ENCODE data around the gene COA8. TPM values are rescaled to one million over a fixed set of nuclear protein-coding genes. Genes with fewer than 3 reads are reported as not detected.
A peak's percentile ranks its signal among the peaks of the same experiment; 100 is the strongest.
"Not testable (repeated sequence)": the region's sequence is repeated elsewhere in the genome, so short reads cannot be mapped to it uniquely, and the experiment has no call there.

COA8 gene
- polyA plus RNA-seq, 1 donor from 2014 or later: 67.9 TPM

DNA sequence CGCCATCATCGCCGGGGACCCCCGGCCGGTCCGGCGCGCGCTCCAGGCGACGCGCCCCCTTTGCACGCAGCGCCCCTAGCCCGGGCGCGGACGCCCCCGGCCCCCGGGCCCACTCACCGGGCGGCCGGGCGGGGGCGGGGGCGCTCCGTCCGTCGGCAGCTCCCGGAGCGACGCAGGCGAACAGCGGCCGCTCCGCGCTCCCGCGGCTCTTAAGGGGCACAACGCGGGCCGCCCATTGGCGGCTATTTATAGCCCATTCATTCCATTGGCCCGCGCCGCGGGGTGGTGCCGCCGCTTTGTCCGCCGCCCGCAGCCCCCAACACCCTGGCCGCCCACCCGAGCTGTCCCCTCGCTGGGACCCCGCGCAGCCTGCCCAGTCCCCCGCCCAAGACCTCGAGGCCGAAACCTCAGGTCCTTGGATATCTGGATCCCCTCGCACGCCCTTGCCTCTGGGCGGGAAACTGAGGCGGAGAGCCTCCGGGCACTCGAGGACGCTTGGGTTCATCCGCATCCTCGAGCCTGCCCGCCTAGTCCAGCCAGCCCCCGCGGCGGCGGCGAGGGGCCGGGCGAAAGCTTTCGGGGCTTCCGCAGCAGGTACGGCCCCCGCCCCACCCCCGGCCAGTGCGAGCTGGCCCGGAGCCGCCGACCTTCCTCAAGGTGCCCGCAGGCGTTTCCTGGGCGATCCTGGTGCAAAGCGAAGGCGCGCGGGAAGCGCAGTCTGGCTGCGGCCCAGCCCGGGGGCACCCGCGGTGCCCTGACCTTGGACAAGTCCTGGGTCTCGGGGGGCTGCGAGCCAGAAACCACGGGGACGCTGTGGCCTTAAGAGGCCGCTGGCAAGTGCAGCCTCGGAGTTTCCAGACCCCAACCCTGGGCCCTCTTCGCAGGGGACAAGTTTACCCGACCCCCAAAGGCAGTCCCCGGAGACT, 39.8 kb upstream of the COA8 start, which contains the start of gene CKB:
Gene CKB (minus strand): TSS at position 182 of the 926 bp plus-strand sequence. CDS start 337 bp downstream, outside the sequence.
- Mint-ChIP-seq H3K4me1 (peaks cover 10 to 17% (median 11%) of the 10 kb centered on the region in 3 donors), H3K4me3 (peak within 1 kb of the TSS; percentile 64 to 73 (median 68))

DNA sequence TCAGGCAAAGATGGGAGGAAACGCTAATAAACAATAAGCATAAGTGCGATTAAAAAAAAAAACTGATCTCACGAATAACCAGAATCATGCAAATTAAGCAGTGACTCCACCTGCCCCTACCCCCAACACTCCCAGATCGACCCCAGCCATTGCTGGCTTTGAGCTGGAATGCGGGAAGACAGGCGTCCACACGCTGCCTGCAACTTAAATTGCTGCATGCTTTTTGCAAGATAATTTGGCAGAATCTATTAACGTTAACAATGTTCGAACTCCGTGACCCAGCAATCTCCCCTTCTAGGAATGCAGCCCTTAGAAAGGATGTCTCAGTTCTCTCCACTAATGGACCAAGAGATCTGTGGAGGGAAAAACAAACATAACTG, 39.2 kb upstream of the COA8 start:
- Mint-ChIP-seq H3K4me3 (peak overlapping the region; percentile 7 to 64 (median 24)), H3K4me1 (peaks cover 10 to 17% (median 16%) of the 10 kb centered on the region in 3 donors), H3K27me3 (peaks cover 13% of the 10 kb centered on the region), H3K36me3 (no peaks in the 10 kb centered on the region), H3K27ac (peak overlapping the region in 1 of 3 donors; percentile 90), H3K9me3 (no peaks in the 10 kb centered on the region)

More for the DNA sequence above, 39.8 kb upstream of the COA8 start, which contains the start of gene CKB:
- Mint-ChIP-seq H3K9me3 (no peaks in the 10 kb centered on the region), H3K27me3 (peaks cover 13% of the 10 kb centered on the region), H3K36me3 (no peaks in the 10 kb centered on the region), H3K27ac (peak within 1 kb of the TSS in 1 of 3 donors; percentile 90)

DNA sequence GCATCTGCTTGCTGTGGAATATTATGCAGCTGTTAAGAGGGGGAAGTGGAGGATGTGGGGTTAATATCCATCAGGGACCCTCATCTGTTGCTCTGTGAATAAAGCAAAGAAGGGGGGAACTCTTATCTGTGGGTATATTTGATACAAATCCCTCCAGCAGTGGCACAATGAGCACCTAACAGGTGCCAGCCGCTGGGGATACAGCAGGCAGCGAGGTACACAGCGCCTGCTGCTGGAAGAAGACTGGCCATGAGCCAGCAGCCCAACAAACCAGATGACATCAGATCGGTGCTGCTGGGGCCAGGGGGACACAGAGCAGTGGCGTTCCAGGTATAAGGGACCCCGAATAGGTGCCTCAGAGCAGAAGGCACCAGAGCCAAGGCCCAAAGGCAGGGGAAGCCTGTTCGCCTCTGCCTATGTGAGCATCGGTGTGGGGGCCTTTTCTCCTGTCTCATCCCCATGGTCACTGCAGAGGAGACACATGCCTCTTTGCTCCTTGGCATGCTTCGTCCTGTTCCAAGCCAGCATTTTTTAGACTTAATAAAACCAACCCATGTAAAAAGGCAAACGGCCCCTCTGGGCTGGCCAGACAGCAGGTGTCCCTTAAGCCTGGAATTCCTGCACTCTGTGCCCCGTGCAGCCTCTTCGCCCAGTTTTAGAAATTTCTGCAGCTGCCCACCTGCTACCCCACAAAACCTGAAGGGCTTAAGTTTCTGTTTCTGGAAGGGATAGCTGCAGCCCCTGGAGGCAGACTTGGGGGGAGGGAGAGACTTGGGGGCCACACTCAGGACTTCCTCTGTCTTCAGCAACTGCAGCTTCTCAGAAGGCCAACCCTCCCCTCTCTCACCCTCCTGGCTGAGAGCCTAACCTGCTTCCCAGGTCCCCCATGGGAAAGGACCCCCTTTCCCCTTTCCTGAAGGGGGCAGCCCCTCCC, 38.5 kb upstream of the COA8 start:
- Mint-ChIP-seq H3K27me3 (peaks cover 13% of the 10 kb centered on the region), H3K4me3 (peak overlapping the region in 3 of 4 donors; percentile 16 to 64 (median 52)), H3K27ac (peak overlapping the region in 2 of 3 donors; percentile 28 to 90), H3K9me3 (no peaks in the 10 kb centered on the region), H3K4me1 (peaks cover 12 to 17% (median 16%) of the 10 kb centered on the region in 3 donors), H3K36me3 (no peaks in the 10 kb centered on the region)

DNA sequence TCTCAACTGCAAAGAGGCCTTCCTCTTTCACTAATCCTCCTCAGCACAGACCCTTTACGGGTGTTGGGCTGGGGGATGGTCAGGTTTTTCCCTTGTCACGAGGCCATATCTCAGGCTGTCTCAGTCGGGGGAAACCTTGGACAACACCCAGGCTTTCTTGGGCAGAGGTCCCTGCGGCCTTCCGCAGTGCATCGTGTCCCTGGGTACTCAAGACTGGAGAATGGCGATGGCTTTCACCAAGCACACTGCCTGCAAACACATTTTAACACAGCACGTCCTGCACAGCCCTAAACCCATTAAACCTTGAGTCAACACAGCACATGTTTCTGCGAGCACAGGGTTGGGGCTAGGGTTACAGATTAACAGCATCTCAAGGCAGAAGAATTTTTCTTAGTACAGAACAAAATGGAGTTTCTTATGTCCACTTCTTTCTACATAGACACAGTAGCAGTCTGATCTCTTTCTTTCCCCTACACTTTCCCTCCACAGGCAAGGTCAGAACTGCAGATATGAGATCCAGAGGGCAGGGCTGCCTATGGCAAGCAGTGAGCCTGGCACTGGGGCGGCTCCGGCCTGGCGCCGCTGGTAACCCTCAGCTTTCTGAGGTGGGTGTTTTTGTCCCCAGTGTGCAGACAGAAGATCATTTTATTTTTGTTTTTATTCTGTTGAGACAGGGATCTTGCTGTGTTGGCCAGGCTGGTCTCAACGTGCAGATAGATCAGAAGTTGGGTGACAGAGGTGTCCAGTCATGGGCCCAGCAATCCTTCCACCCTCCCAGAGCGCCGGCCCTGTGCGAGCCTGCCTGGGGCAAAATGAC, 37.1 kb upstream of the COA8 start:
- H3K36me3 Mint-ChIP-seq, H3K27me3 Mint-ChIP-seq, H3K9me3 Mint-ChIP-seq: not testable (repeated sequence)
- Mint-ChIP-seq H3K4me3 (peak overlapping the region in 1 of 4 donors; percentile 13), H3K4me1 (peaks cover 19 to 29% (median 25%) of the 10 kb centered on the region in 3 donors), H3K27ac (peak overlapping the region in 1 of 3 donors; percentile 71)

DNA sequence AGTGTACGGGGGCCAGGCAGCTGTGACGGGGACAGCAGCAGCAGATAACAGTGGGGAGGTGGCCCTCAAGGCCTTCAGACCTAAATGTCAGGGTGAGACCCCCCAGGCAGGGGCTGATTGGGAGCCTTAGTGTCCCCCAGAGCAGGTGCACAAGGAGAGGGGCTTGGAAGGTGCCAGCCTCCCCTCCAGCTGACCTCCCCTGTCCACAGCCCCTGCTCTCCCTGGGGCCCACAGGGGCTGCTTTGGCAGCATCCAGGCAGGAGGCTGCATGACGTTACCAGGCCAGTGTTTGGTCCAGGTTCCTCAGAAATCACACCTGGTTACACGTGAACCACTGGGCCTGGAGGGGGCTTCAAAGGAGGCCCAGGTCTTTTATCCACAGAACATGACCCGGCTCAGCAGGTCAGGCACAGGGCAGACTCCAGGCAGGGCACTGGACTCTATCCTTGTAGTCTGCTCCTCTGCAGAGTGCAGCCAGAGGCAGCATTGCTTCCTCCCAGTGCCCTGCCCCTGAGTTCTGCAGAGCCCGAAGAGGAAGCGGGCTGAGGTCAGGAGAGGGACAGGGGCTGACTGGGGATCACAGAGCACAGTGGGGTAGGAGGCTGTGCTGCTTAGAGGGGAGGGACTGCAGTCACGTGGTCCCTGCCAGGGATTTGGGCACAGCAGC, 36.4 kb upstream of the COA8 start:
- Mint-ChIP-seq H3K9me3 (no peaks in the 10 kb centered on the region), H3K4me1 (peaks cover 19 to 29% (median 26%) of the 10 kb centered on the region in 3 donors), H3K36me3 (no peaks in the 10 kb centered on the region), H3K27ac (peak overlapping the region in 1 of 3 donors; percentile 71), H3K4me3 (peak overlapping the region in 1 of 4 donors; percentile 13), H3K27me3 (peaks cover 4% of the 10 kb centered on the region)

DNA sequence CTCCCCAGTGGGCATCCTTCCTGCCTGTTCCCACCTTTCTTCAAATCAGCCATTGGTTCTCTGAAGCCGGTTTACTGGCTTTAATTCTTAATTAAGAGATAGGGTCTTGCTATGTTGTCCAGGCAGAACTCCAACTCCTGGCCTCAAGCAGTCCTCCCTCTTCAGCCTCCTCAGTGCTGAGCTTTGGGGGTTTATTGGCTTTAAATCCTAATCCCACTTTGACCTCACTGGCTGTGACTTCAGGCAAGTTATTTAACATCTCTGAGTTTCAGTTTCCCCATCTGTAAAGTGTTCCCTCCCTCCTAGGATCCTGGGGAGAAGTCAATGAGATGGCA, 35.9 kb upstream of the COA8 start:
- H3K4me3 Mint-ChIP-seq: peak overlapping the region in 2 of 4 donors; percentile 72 to 86
- peaks cover 20 to 29% (median 26%) of the 10 kb centered on the region in 3 donors for H3K4me1 Mint-ChIP-seq
- H3K36me3 Mint-ChIP-seq: no peaks in the 10 kb centered on the region
- no peaks in the 10 kb centered on the region for H3K9me3 Mint-ChIP-seq
- H3K27ac Mint-ChIP-seq: peak overlapping the region in 2 of 3 donors; percentile 85 to 94
- peaks cover 4% of the 10 kb centered on the region for H3K27me3 Mint-ChIP-seq

DNA sequence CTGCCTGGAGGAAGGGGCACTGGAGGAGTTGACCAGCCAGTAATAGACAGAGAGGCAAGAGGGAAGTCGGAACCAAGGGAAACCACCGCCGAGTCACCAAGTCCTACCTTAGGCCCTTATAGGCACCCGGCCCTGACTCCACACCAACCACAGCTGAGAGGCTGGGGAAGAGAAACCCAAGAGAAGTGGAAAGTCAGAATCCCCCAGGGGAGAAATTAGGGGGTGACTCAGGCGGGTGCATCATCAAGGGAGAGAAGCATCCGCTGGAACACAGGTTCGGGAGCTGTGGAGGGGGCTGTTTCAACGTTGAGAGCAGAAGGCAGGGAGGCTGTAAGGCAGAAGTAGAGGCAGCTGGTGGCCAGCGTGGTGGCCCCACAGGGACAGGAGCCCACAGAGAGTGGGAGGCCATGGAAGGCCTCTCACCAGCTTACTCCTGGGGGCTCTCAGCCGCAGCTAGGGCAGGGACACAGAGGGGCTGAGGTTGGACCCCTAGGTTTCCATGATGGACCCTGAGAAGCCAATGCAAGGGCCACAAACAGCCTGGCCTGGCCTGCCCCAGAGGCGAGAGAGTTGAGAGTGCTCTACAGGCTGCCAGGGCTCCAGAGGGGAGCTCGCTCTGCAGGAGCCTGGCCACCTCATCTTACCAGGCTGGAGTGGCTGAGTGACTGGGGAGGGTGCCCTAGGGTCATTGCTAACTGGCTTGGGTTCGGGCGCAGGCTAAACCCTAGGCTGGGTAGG, 35.2 kb upstream of the COA8 start:
- peak overlapping the region; percentile 35 to 86 (median 75) for H3K4me3 Mint-ChIP-seq
- H3K36me3 Mint-ChIP-seq: no peaks in the 10 kb centered on the region
- H3K27ac Mint-ChIP-seq: peak overlapping the region; percentile 85 to 96 (median 94)
- H3K4me1 Mint-ChIP-seq: peaks cover 20 to 29% (median 26%) of the 10 kb centered on the region in 3 donors
- H3K9me3 Mint-ChIP-seq: no peaks in the 10 kb centered on the region
- peaks cover 3% of the 10 kb centered on the region for H3K27me3 Mint-ChIP-seq

DNA sequence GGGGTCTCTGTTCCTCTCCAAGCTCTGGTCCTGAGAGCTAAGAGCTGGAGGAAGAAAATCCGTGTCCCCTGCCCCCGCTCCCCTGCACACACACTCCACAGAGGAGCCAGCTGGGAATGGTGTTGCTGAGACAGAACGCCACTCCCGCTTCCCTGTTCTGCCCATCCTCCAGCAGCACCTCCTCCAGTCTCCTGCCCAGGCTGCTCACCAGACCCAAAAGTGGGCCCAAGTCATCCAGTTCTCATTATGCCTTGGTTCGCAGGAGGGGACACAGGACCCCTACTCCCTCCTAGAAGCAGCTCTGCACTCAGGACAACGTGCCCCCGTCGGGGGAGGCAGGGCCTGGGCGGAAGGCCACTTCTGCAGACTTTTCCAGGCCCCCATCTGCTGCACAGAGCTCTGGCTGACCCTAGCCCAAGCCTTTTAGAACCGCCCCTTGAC, 34.6 kb upstream of the COA8 start:
- Mint-ChIP-seq H3K27me3 (peaks cover 3% of the 10 kb centered on the region), H3K9me3 (no peaks in the 10 kb centered on the region), H3K27ac (peak overlapping the region; percentile 85 to 94 (median 94)), H3K36me3 (no peaks in the 10 kb centered on the region), H3K4me3 (peak overlapping the region; percentile 86 to 96 (median 92)), H3K4me1 (peaks cover 20 to 29% (median 26%) of the 10 kb centered on the region in 3 donors)

DNA sequence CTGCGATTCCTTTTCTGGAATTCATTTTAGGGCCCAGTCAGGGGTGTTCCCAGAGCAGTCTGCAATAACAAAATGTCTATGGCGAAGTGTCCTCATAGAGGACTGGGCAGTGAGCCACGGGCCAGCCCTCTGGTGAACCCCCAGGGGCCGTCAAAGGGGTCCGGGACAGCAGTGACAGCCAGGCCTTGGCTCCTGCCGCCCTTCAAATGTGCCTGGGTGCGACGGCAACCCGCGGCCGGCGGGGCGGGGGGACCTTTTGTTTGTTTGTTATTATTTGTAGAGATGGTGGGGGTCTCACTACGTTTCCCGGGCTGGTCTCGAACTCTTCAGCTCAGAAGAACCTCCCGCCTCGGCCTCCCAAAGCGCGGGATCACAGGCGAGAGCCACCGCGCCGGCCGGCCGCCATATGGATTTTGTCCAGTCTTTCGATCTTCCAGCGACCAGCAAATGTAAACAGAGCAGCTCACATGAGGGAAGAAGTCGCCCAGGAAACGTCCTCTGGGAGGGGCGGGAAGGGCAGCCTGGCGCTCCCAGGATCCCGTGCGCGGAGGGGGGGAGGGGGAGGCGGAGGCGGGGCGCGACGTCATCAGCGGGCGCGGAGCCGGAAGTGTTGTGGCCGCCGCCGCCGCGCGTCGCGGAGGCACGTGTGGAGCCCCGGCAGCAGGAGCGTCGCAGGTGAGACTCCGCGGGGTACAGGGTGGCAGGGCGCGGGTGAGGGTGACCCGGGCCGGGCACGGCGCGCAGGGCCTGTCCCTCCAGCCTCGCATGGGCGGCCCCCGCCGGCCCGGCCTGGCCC, 34.0 kb upstream of the COA8 start, which contains the start of gene TRMT61A:
Gene TRMT61A (plus strand): TSS at position 610 of the 796 bp plus-strand sequence. CDS start 783 bp downstream, outside the sequence.
- no peaks in the 10 kb centered on the region for H3K9me3 Mint-ChIP-seq
- H3K27me3 Mint-ChIP-seq: no peaks in the 10 kb centered on the region
- no peaks in the 10 kb centered on the region for H3K36me3 Mint-ChIP-seq
- H3K4me3 Mint-ChIP-seq: peak within 1 kb of the TSS; percentile 86 to 96 (median 92)
- H3K27ac Mint-ChIP-seq: peak within 1 kb of the TSS; percentile 85 to 97 (median 94)
- peaks cover 20 to 26% (median 24%) of the 10 kb centered on the region in 3 donors for H3K4me1 Mint-ChIP-seq

DNA sequence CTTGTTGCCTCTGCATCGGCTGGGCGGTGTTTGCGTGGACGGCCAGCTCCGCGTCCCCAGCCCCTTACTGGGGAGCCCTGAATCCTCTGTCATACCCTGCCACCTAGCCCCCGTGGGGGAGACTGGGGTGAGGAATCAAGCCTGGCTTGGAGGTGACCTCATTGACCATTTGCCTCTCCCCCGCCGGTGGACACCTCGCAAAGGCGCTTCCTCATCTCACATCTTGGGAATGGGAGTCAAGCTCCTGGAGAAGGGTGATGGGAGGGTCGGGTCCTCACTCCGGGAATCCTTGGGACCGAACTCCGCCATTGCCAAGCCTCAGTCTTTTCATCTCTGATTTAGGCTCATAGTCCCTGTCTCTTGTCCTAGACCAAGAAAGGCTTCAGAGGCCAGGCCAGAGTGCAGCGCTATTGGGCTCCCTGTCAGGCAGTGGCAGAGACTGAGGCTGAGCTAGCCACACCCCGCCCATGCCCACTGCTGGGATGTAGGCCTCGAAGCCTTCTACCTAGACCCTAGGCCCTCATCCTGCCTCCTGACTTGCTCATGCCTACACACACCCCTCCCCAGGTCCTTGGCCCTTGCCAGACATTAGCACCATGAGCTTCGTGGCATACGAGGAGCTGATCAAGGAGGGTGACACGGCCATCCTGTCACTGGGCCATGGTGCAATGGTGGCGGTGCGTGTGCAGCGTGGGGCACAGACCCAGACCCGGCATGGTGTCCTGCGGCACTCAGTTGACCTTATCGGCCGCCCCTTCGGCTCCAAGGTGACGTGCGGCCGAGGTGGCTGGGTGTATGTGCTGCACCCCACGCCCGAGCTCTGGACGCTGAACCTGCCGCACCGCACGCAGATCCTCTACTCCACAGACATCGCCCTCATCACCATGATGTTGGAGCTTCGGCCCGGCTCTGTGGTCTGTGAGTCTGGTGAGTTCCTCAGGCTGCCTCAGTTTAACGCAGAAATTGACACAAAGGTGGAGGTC, 33.1 kb upstream of the COA8 start:
- Mint-ChIP-seq H3K4me1 (peaks cover 20 to 26% (median 20%) of the 10 kb centered on the region in 3 donors), H3K27me3 (no peaks in the 10 kb centered on the region), H3K4me3 (peak overlapping the region; percentile 86 to 96 (median 92)), H3K36me3 (no peaks in the 10 kb centered on the region), H3K27ac (peak overlapping the region; percentile 85 to 97 (median 94)), H3K9me3 (no peaks in the 10 kb centered on the region)

DNA sequence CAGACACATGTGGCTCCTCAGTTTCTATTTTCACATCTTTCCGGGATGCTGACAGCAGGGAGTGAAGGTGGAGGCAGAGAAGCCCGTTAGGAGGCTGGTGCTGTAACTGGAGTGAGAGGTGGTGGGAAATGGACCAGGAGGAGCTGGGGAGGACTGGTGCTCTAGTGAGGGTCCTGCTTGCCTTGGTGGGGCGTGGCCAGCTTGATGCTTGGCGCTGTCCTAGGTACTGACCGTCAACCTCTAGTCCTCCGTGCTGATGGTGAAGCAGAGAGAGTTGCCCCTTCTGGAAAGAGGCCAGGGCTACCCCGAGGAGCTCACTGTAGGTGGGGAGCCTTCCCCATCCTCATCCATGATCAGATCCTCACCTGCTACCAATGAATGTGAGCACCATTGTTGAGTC, 32.4 kb upstream of the COA8 start:
- no peaks in the 10 kb centered on the region for H3K27me3 Mint-ChIP-seq
- H3K4me3 Mint-ChIP-seq: peak overlapping the region; percentile 80 to 95 (median 88)
- H3K27ac Mint-ChIP-seq: peak overlapping the region in 2 of 3 donors; percentile 46 to 94
- H3K9me3 Mint-ChIP-seq: no peaks in the 10 kb centered on the region
- H3K4me1 Mint-ChIP-seq: peaks cover 20 to 26% (median 20%) of the 10 kb centered on the region in 3 donors
- H3K36me3 Mint-ChIP-seq: no peaks in the 10 kb centered on the region
